Measurements from ENCODE around the gene FMNL2. TPM values are rescaled to one million over a fixed set of nuclear protein-coding genes. Genes with fewer than 3 reads are reported as not detected.
A peak's percentile ranks its signal among the peaks of the same experiment; 100 is the strongest.

Gene FMNL2
- total RNA-seq, 4 donors from 2014 or later: 25.2 to 35.0 (median 27.4) TPM

DNA sequence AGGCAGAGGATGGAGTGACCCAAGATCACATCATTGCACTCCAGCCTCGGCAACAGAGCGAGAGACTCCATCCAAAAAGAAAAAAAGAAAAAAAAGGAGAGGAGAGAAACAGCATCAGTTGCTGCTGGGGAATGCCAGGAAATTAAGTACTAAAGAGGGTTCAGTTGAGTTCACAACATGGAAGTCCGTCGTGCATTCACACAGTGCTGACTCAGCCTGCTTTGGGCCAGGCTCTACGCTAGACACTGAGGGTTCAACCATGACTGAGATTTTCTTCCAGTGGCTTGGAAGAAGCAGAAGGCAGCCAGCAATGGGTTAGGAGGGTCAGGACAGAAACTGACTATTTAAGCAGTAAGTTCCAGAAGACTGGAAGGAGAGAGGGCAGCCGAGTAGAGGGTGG, 108.8 kb downstream of the FMNL2 start:
- Histone ChIP-seq H3K27ac (no peak overlapping the region), H3K36me3 (no peaks in the 10 kb centered on the region), H3K4me3 (no peak overlapping the region), H3K4me1 (peaks cover 0 to 36% (median 9%) of the 10 kb centered on the region in 3 donors), H3K9me3 (no peaks in the 10 kb centered on the region), H3K27me3 (no peaks in the 10 kb centered on the region)
- 57 to 73% methylated on average over 5 to 6 of the region's 6 CpGs for WGBS, 2 donors (ENCODE audit: low coverage in 1 of 2)
- no peak for TF ChIP-seq EP300 (IDR thresholded peaks at IDR 0.05)
- TF ChIP-seq, protein P1, sequence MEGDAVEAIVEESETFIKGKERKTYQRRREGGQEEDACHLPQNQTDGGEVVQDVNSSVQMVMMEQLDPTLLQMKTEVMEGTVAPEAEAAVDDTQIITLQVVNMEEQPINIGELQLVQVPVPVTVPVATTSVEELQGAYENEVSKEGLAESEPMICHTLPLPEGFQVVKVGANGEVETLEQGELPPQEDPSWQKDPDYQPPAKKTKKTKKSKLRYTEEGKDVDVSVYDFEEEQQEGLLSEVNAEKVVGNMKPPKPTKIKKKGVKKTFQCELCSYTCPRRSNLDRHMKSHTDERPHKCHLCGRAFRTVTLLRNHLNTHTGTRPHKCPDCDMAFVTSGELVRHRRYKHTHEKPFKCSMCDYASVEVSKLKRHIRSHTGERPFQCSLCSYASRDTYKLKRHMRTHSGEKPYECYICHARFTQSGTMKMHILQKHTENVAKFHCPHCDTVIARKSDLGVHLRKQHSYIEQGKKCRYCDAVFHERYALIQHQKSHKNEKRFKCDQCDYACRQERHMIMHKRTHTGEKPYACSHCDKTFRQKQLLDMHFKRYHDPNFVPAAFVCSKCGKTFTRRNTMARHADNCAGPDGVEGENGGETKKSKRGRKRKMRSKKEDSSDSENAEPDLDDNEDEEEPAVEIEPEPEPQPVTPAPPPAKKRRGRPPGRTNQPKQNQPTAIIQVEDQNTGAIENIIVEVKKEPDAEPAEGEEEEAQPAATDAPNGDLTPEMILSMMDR (IDR thresholded peaks at IDR 0.05): no peak
- no peak for ATAC-seq

DNA sequence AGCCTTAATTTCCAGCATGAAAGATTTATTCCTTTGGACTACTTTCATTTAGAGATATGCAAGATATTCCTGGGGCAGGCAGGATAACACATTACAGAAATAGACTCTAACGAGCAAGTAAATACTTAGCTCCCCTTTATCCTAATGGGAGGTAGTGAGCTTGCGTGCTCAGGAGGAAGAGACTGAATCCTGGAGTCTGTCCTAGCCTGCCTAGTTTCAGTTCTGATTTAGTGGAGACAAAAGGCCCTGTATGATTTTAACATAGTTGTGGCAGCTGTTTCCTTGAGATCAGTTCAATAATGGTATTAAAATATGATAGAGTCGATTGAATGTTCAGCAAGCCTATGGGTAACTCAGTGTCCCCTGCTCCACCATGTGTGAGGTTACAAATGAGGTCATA, 109.5 kb downstream of the FMNL2 start:
- no peaks in the 10 kb centered on the region for H3K9me3 ChIP-seq
- no peak overlapping the region for H3K4me3 ChIP-seq
- no peak overlapping the region for H3K27ac ChIP-seq
- H3K4me1 ChIP-seq: peaks cover 0 to 33% (median 9%) of the 10 kb centered on the region in 3 donors
- ATAC-seq: no peak
- WGBS, 2 donors (ENCODE audit: low coverage in 1 of 2): 55 to 60% methylated on average over 2 to 3 of the region's 3 CpGs
- no peaks in the 10 kb centered on the region for H3K27me3 ChIP-seq
- TF ChIP-seq EP300 (IDR thresholded peaks at IDR 0.05): no peak
- TF ChIP-seq, protein P1 (IDR thresholded peaks at IDR 0.05): no peak
- no peak for TF ChIP-seq POLR2AphosphoS5 (IDR thresholded peaks at IDR 0.05)
- no peak for TF ChIP-seq POLR2A (IDR thresholded peaks at IDR 0.05)
- H3K36me3 ChIP-seq: no peaks in the 10 kb centered on the region

DNA sequence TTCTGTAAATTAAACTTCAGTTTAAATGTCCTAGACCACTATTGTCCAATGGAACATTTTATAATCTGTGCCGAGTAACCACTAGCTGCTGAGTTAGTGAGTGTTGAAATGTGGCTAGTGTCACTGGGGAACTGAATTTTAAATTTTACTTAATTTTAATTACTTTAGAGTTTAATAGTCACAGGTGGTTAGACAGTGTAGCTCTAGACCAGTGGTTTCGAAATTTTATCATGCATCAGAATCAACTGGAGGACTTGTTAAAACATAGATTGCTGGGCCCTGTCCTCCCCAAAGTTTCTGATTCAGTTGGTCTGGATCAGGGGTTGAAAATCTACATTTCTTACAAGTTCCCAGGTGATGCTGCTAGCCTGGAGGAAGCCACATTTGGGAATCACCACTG, 110.4 kb downstream of the FMNL2 start:
- WGBS, 2 donors (ENCODE audit: low coverage in 1 of 2): 43 to 88% methylated on average over 2 of the region's 2 CpGs
- no peak for ATAC-seq
- no peaks in the 10 kb centered on the region for H3K27me3 ChIP-seq
- H3K27ac ChIP-seq: peak overlapping the region in 3 of 4 donors; percentile 3 to 36 (median 9)
- H3K9me3 ChIP-seq: no peaks in the 10 kb centered on the region
- peaks cover 0 to 33% (median 9%) of the 10 kb centered on the region in 3 donors for H3K4me1 ChIP-seq
- H3K36me3 ChIP-seq: no peaks in the 10 kb centered on the region
- H3K4me3 ChIP-seq: no peak overlapping the region
- TF ChIP-seq EP300 (IDR thresholded peaks at IDR 0.05) (no peak), POLR2AphosphoS5 (IDR thresholded peaks at IDR 0.05) (no peak), POLR2A (IDR thresholded peaks at IDR 0.05) (no peak)
- TF ChIP-seq, protein P1 (IDR thresholded peaks at IDR 0.05): no peak

DNA sequence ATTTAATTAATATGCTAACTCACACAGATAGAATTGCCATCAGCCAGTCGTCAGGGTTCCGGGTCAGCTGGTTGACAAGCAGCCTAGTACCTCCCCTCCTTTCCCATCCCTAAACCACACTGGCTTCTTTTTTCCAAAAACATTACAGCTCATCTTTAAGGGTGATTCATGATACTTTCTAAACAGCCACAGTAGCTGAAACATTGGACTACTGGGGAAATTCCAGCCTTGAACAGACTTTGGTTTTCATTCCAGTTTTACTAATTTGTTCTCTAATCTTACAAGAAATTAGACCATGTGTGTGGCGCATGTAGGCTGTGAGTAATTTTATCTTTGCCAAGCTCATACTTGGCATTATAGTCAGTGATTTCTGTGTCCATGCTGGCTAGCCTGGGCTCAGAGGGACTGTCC, 110.8 kb downstream of the FMNL2 start:
- Histone ChIP-seq H3K27ac (peak overlapping the region in 3 of 4 donors; percentile 3 to 36 (median 9)), H3K27me3 (no peaks in the 10 kb centered on the region), H3K36me3 (no peaks in the 10 kb centered on the region), H3K4me3 (no peak overlapping the region), H3K9me3 (no peaks in the 10 kb centered on the region), H3K4me1 (peaks cover 0 to 33% (median 9%) of the 10 kb centered on the region in 3 donors)
- peak; percentile 79 for ATAC-seq
- WGBS, 2 donors (ENCODE audit: low coverage in 1 of 2): 8 to 15% methylated on average over 3 of the region's 3 CpGs
- peak; percentile 38 for TF ChIP-seq POLR2AphosphoS5 (IDR thresholded peaks at IDR 0.05)
- TF ChIP-seq, protein P1 (IDR thresholded peaks at IDR 0.05): no peak

DNA sequence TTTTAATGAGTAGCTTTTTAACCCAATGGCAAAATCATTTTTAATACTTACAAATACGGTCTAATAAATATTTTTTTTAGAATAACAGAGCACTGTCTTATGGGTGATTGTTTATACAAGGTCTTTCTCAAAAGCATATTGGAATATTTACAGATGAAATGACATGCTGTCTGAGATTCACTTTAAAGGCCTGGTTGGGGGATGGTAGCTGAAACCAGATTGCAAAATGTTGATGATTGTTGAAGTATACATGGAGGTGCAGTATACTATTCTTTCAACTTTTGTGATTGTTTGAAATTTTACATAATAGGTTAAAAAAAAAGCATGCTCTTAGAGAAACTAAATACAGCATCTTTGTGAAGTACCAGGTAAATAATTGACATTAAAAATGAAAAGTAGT, 111.2 kb downstream of the FMNL2 start:
- Histone ChIP-seq H3K27me3 (no peaks in the 10 kb centered on the region), H3K27ac (peak overlapping the region in 2 of 4 donors; percentile 9 to 36), H3K4me3 (no peak overlapping the region), H3K9me3 (no peaks in the 10 kb centered on the region), H3K4me1 (peaks cover 0 to 33% (median 9%) of the 10 kb centered on the region in 3 donors), H3K36me3 (no peaks in the 10 kb centered on the region)
- 8 to 27% methylated on average over 1 of the region's 1 CpG for WGBS, 2 donors (ENCODE audit: low coverage in 1 of 2)
- TF ChIP-seq POLR2A (IDR thresholded peaks at IDR 0.05) (no peak), POLR2AphosphoS5 (IDR thresholded peaks at IDR 0.05) (no peak), EP300 (IDR thresholded peaks at IDR 0.05) (no peak)
- TF ChIP-seq, protein P1 (IDR thresholded peaks at IDR 0.05): no peak
- no peak for ATAC-seq
